HepG2 (cell line): ENCODE data around the gene GSDME. TPM values are rescaled to one million over a fixed set of nuclear protein-coding genes. Genes with fewer than 3 reads are reported as not detected.

Experiments
- BRD4 ChIP-seq: sonication (generic); formaldehyde crosslinking; IDR thresholded peaks from 2 replicates; pipeline ENCODE4 v1.4.0; 2020; ENCODE audit warnings: missing genetic modification reagents
- CHCHD3 ChIP-seq: sonication (generic); formaldehyde crosslinking; IDR thresholded peaks from 2 replicates; pipeline ENCODE4 v1.8.0; 2022; ENCODE audit warnings: mild to moderate bottlenecking, missing genetic modification reagents, moderate library complexity
- CREM ChIP-seq, 2 experiments: sonication (generic) in 1 of 2; formaldehyde crosslinking in 1 of 2; IDR thresholded peaks; 2 replicates each; pipeline versions ENCODE4 v1.4.0 to v1.6.1; 2016 to 2020; ENCODE audit warnings: antibody characterized with exemption in 1 of 2, mild to moderate bottlenecking in 1 of 2, missing genetic modification reagents in 1 of 2
- FOSL2 ChIP-seq: sonication (generic); formaldehyde crosslinking; IDR thresholded peaks from 2 replicates; pipeline ENCODE4 v1.4.0; 2020; ENCODE audit warnings: missing genetic modification reagents
- FOXA1 ChIP-seq, 2 experiments: fragments of 450-650 bp in 1 of 2; sonication (generic) in 1 of 2; formaldehyde crosslinking in 1 of 2; IDR thresholded peaks; 2 replicates each; pipeline versions ENCODE4 v1.4.0 to v1.6.1; 2016 to 2020; ENCODE audit warnings: missing genetic modification reagents in 1 of 2
- KLF16 ChIP-seq, 2 experiments: sonication (generic) in 1 of 2; formaldehyde crosslinking in 1 of 2; IDR thresholded peaks; 2 replicates each; pipeline versions ENCODE4 v1.6.1 to v1.8.0; 2016 to 2023; ENCODE audit warnings: missing genetic modification reagents in 2 of 2, missing compliant biosample characterization in 1 of 2
- NR2C2 ChIP-seq: sonication (generic); formaldehyde crosslinking; IDR thresholded peaks from 2 replicates; pipeline ENCODE4 v1.4.0; 2020; ENCODE audit warnings: missing genetic modification reagents, mild to moderate bottlenecking, moderate library complexity, borderline replicate concordance
- PATZ1 ChIP-seq: sonication (generic); formaldehyde crosslinking; IDR thresholded peaks from 2 replicates; pipeline ENCODE4 v1.4.0; 2020; ENCODE audit warnings: missing genetic modification reagents
- PHF21A ChIP-seq: sonication (generic); formaldehyde crosslinking; IDR thresholded peaks from 2 replicates; pipeline ENCODE4 v1.5.0; 2020; ENCODE audit warnings: mild to moderate bottlenecking, missing genetic modification reagents
- POLR2A ChIP-seq, 2 experiments: IDR thresholded peaks; 2 replicates each; pipeline ENCODE4 v1.6.1; 2011; ENCODE audit warnings: low read depth in 2 of 2, low read length in 2 of 2, mild to moderate bottlenecking in 1 of 2, moderate library complexity in 1 of 2; ENCODE audit not compliant: insufficient read depth in 1 of 2
- SAFB2 ChIP-seq: sonication (generic); formaldehyde crosslinking; IDR thresholded peaks from 2 replicates; pipeline ENCODE4 v1.5.1; 2020; ENCODE audit warnings: missing genetic modification reagents, low read depth, mild to moderate bottlenecking, borderline replicate concordance
- SCMH1 ChIP-seq: sonication (generic); formaldehyde crosslinking; IDR thresholded peaks from 2 replicates; pipeline ENCODE4 v1.9.0; 2021; ENCODE audit warnings: missing genetic modification reagents, mild to moderate bottlenecking, borderline replicate concordance
- TOE1 ChIP-seq: sonication (generic); formaldehyde crosslinking; IDR thresholded peaks from 2 replicates; pipeline ENCODE4 v1.4.0; 2020; ENCODE audit warnings: mild to moderate bottlenecking, missing genetic modification reagents
- TP53 ChIP-seq: sonication (generic); formaldehyde crosslinking; conservative IDR thresholded peaks from 2 replicates; pipeline ENCODE4 v1.4.0; 2020; ENCODE audit warnings: missing genetic modification reagents
- ZBTB42 ChIP-seq: sonication (generic); formaldehyde crosslinking; IDR thresholded peaks from 2 replicates; pipeline ENCODE4 v1.5.0; 2020; ENCODE audit warnings: mild to moderate bottlenecking, missing genetic modification reagents
- ZNF180 ChIP-seq: sonication (generic); formaldehyde crosslinking; IDR thresholded peaks from 2 replicates; pipeline ENCODE4 v1.4.0; 2020; ENCODE audit warnings: low read depth, missing genetic modification reagents, borderline replicate concordance
- ZNF782 ChIP-seq: sonication (generic); formaldehyde crosslinking; IDR thresholded peaks from 2 replicates; pipeline ENCODE4 v1.4.0; 2020; ENCODE audit warnings: missing genetic modification reagents, mild to moderate bottlenecking, borderline replicate concordance
- polyA plus RNA-seq, 8 experiments: library from polyadenylated mRNA; depleted of rRNA in 3 of 8; stranded (reverse) in 7 of 8; unstranded in 1 of 8; fragments of >200 nt; fragmentation: Illumina TruSeq in 4 of 8; extraction: Trizol in 4 of 8; gene quantifications; 2 replicates each; pipeline versions ENCODE4 v1.2.1 to v1.2.3, GENCODE V29; 2011 to 2016; ENCODE audit warnings: low read depth in 4 of 8, missing spikeins in 1 of 8, mixed read lengths in 1 of 8; ENCODE audit not compliant: insufficient read depth in 1 of 8
- total RNA-seq, 5 experiments: library from RNA; depleted of rRNA; stranded (reverse); fragments of >200 nt; fragmentation: Illumina TruSeq; extraction: Trizol; gene quantifications; 2 replicates each; pipeline ENCODE4 v1.2.3, GENCODE V29; 2016; ENCODE audit warnings: low read depth in 1 of 5
- TF ChIP-seq, protein P1 (sequence below): fragments of 450-650 bp; IDR thresholded peaks from 2 replicates; pipeline ENCODE4 v1.6.1; 2017; ENCODE audit warnings: mild to moderate bottlenecking
- TF ChIP-seq, protein P2 (sequence below): sonication (generic); formaldehyde crosslinking; IDR thresholded peaks from 2 replicates; pipeline ENCODE4 v1.4.0; 2020; ENCODE audit warnings: missing genetic modification reagents, borderline replicate concordance
- TF ChIP-seq, protein P3 (sequence below): IDR thresholded peaks from 2 replicates; pipeline ENCODE4 v1.6.1; 2016; ENCODE audit warnings: missing genetic modification reagents, missing compliant biosample characterization
- TF ChIP-seq, protein P4 (sequence below): IDR thresholded peaks from 2 replicates; pipeline ENCODE4 v1.6.1; 2016; ENCODE audit warnings: missing compliant biosample characterization, missing genetic modification reagents, borderline replicate concordance

Gene GSDME
- total and polyA plus RNA-seq, 2 of the 13 experiments (the other 11 are each of a cell fraction or from before 2014, with no cell fraction given) = 19.2 to 28.2 TPM

DNA sequence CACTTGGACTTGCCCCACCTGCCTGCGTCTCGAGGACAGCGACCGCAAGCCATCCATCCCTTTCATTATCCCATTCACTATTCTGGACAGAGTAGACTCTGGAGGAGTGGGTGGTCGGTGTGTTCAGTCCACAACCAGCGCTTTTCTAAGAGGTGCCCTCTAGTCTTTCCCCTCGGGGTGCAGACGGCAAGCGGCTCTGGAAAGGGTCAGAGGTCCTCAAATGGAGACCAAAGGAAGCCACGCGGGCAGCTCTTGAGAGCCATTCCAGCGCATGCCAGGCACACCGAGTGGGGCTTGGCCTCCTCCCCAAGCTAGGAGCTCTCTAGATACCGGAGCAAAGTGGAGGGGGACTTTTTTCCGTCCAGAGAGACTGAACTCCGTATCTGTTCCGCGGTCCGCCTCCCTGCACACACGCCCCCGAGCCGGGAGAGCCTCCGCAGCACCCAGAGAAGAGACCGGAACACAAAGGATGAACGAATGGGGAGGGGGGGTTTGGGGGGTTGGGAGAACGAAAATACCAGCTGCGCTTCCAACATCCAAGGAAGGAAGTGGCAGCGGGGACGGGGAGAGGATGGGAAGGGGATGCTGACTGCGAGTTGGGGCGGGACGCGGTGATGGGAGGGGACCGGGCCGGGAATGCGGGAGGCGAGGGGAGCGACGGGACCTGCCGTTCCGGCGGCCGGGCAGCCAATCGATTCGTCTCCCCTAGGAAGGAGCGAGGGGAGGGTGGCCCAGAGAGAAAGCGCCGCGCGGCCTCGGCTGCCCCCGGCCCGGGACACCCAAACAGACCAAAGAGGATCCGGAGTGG, 515 bp downstream of the GSDME start (continued):
- TF ChIP-seq FOXA1 (IDR thresholded peaks at IDR 0.05) = no peak
- TF ChIP-seq FOXA1 (CRISPR knock-in tag; IDR thresholded peaks at IDR 0.05) = no peak
- TF ChIP-seq TOE1 (CRISPR knock-in tag) = no peak
- TF ChIP-seq CREM (IDR thresholded peaks at IDR 0.05) = no peak
- TF ChIP-seq CREM (CRISPR knock-in tag; IDR thresholded peaks at IDR 0.05) = no peak
- peak in 1 of 2 experiments; percentile 28; a peak in 1 of 4 replicates for TF ChIP-seq KLF16 (CRISPR knock-in tag; IDR thresholded peaks at IDR 0.05)
- no peak for TF ChIP-seq ZNF782 (CRISPR knock-in tag)
- TF ChIP-seq CHCHD3 (CRISPR knock-in tag) = no peak
- TF ChIP-seq PHF21A (CRISPR knock-in tag) = no peak
- no peak for TF ChIP-seq TP53
- TF ChIP-seq, protein P1, sequence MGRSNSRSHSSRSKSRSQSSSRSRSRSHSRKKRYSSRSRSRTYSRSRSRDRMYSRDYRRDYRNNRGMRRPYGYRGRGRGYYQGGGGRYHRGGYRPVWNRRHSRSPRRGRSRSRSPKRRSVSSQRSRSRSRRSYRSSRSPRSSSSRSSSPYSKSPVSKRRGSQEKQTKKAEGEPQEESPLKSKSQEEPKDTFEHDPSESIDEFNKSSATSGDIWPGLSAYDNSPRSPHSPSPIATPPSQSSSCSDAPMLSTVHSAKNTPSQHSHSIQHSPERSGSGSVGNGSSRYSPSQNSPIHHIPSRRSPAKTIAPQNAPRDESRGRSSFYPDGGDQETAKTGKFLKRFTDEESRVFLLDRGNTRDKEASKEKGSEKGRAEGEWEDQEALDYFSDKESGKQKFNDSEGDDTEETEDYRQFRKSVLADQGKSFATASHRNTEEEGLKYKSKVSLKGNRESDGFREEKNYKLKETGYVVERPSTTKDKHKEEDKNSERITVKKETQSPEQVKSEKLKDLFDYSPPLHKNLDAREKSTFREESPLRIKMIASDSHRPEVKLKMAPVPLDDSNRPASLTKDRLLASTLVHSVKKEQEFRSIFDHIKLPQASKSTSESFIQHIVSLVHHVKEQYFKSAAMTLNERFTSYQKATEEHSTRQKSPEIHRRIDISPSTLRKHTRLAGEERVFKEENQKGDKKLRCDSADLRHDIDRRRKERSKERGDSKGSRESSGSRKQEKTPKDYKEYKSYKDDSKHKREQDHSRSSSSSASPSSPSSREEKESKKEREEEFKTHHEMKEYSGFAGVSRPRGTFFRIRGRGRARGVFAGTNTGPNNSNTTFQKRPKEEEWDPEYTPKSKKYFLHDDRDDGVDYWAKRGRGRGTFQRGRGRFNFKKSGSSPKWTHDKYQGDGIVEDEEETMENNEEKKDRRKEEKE = no peak
- TF ChIP-seq, protein P2, sequence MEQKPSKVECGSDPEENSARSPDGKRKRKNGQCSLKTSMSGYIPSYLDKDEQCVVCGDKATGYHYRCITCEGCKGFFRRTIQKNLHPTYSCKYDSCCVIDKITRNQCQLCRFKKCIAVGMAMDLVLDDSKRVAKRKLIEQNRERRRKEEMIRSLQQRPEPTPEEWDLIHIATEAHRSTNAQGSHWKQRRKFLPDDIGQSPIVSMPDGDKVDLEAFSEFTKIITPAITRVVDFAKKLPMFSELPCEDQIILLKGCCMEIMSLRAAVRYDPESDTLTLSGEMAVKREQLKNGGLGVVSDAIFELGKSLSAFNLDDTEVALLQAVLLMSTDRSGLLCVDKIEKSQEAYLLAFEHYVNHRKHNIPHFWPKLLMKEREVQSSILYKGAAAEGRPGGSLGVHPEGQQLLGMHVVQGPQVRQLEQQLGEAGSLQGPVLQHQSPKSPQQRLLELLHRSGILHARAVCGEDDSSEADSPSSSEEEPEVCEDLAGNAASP (CRISPR knock-in tag) = 0 out of 2 replicates have a peak, but pooled peaks have one; percentile 27
- TF ChIP-seq ZNF180 (CRISPR knock-in tag) = no peak
- TF ChIP-seq, protein P3, sequence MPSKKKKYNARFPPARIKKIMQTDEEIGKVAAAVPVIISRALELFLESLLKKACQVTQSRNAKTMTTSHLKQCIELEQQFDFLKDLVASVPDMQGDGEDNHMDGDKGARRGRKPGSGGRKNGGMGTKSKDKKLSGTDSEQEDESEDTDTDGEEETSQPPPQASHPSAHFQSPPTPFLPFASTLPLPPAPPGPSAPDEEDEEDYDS (CRISPR knock-in tag) = no peak
- no peak for TF ChIP-seq BRD4 (CRISPR knock-in tag)
- TF ChIP-seq PATZ1 = peak; percentile 38; the same call in 1 of the 2 replicates
- no peak for TF ChIP-seq POLR2A (IDR thresholded peaks at IDR 0.05; ENCODE audit: insufficient read depth in 1 of 2, low read depth in 2 of 2, low read length in 2 of 2)
- no peak for TF ChIP-seq SAFB2 (CRISPR knock-in tag)
- no peak for TF ChIP-seq SCMH1 (CRISPR knock-in tag)
- peak; percentile 13; the same call in 1 of the 2 replicates for TF ChIP-seq NR2C2
- peak; percentile 33 for TF ChIP-seq FOSL2 (CRISPR knock-in tag)
- TF ChIP-seq, protein P4, sequence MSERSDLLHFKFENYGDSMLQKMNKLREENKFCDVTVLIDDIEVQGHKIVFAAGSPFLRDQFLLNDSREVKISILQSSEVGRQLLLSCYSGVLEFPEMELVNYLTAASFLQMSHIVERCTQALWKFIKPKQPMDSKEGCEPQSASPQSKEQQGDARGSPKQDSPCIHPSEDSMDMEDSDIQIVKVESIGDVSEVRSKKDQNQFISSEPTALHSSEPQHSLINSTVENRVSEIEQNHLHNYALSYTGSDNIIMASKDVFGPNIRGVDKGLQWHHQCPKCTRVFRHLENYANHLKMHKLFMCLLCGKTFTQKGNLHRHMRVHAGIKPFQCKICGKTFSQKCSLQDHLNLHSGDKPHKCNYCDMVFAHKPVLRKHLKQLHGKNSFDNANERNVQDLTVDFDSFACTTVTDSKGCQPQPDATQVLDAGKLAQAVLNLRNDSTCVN (CRISPR knock-in tag) = no peak
- no peak for TF ChIP-seq ZBTB42 (CRISPR knock-in tag)
